NCI-H460 (cell line): Measurements from ENCODE around the gene SCGB1C1. TPM values are rescaled to one million over a fixed set of nuclear protein-coding genes. Genes with fewer than 3 reads are reported as not detected.
"Not testable (repeated sequence)": the region's sequence is repeated elsewhere in the genome, so short reads cannot be mapped to it uniquely, and the experiment has no call there.

Source experiments
- DNase-seq: peaks from one replicate; pipeline ENCODE4 v3.0.0-alpha.2; 2016; ENCODE audit warnings: low read depth; ENCODE audit errors: extremely low read depth
- small RNA-seq, 2 experiments: library from RNA; depleted of rRNA; stranded (forward); fragments of <200 nt; gene quantifications; one replicate each; pipeline ENCODE3, GENCODE V24; 2014
- total RNA-seq: library from RNA; depleted of rRNA; stranded (reverse); fragments of >200 nt; shearing (Covaris generic); gene quantifications from 2 replicates; pipeline ENCODE4 v1.2.3, GENCODE V29; 2014; rRNA removed

SCGB1C1 gene
- total RNA-seq, 1 experiment from 2014 or later, result not detected

GRCh38 chr11:236774-237767, 44.2 kb downstream of the SCGB1C1 start, which contains the start of gene PSMD13:
TSS of gene PSMD13 (plus strand) at chr11:236976. CDS start at chr11:237050, 74 bp downstream.
- peak; percentile 58 for DNase-seq

DNA sequence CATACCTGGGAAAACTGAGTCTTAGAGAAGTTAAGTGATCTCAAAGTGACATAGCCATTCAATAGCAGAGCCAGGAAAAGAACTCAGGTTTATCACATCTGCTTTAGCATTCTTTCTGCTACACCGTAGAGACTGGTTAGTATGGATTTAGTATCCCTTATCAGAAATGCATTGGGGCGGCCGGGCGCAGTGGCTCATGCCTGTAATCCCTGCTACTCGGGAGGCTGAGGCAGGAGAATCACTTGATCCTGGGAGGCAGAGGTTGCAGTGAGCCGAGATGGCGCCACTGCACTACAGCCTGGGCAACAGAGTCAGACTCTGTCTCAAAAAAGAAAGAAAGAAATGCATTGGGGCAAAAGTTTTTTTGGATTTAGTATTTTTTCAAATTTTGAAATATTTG, 45.5 kb downstream of the SCGB1C1 start:
- DNase-seq, result not testable (repeated sequence)

- DNase-seq, result no peak
Observed at GRCh38 chr11:240315-240714, 47.4 kb downstream of the SCGB1C1 start.

DNA sequence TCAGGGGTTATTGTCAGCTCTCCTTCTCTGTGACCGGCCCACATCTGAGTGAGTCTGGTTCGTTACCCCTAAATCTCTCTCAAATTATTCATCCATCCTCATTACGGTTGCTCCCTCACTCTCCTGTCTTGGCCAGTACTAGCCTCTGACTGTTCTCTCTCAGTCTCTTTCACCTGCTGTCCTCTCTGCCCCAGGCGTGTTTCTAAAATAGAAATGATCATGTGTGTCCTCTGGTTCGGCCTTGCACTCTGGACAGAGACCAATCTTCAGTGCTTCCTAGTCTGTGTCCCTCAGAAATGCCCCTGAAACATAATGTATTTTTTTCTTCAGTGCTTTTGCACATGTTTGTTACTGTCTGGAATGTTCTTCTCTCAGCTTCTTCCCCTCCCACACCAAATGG, 48.8 kb downstream of the SCGB1C1 start:
- DNase-seq, result no peak

Small RNA genes within 50 kb of the gene (small RNA-seq; reads per million reads assigned to genes)
- gene RNU6-447P, result 0 reads per million in 2 experiments

Other genes starting within 250 kb of the SCGB1C1 start
- gene BET1L, start 14.3 kb downstream of the SCGB1C1 start, total RNA-seq, result 16.5 and 16.8 TPM in 2 replicates
- 53.9 and 82.0 TPM in 2 replicates for gene RIC8A, start 14.6 kb downstream of the SCGB1C1 start, total RNA-seq
- 9.8 and 11.0 TPM in 2 replicates for gene SIRT3, start 43.3 kb downstream of the SCGB1C1 start, total RNA-seq
- gene PSMD13, start 43.9 kb downstream of the SCGB1C1 start, total RNA-seq, result 69.9 and 72.8 TPM in 2 replicates
- not detected in 2 replicates for gene NLRP6, start 85.3 kb downstream of the SCGB1C1 start, total RNA-seq
- gene PGGHG, start 96.0 kb downstream of the SCGB1C1 start, total RNA-seq, result 12.7 and 13.4 TPM in 2 replicates
- gene IFITM5, start 106.4 kb downstream of the SCGB1C1 start, total RNA-seq, result not detected in 2 replicates
- gene IFITM2, start 114.7 kb downstream of the SCGB1C1 start, total RNA-seq, result 44.7 and 71.8 TPM in 2 replicates
- 2.2 and 4.5 TPM in 2 replicates for gene IFITM1, start 121.0 kb downstream of the SCGB1C1 start, total RNA-seq
- 161 and 191 TPM in 2 replicates for gene IFITM3, start 127.8 kb downstream of the SCGB1C1 start, total RNA-seq
- gene B4GALNT4, start 176.4 kb downstream of the SCGB1C1 start, total RNA-seq, result 8.1 and 8.6 TPM in 2 replicates
- 27.0 and 27.7 TPM in 2 replicates for gene PKP3, start 201.1 kb downstream of the SCGB1C1 start, total RNA-seq
- 17.5 and 24.3 TPM in 2 replicates for gene SIGIRR, start 221.9 kb downstream of the SCGB1C1 start, total RNA-seq
- 0.12 TPM in 1 of 2 replicates, not detected in the other for gene ANO9, start 248.9 kb downstream of the SCGB1C1 start, total RNA-seq